Fibroblast of lung (primary cell): Measurements from ENCODE around the gene UGT1A10. TPM values are rescaled to one million over a fixed set of nuclear protein-coding genes. Genes with fewer than 3 reads are reported as not detected.
A peak's percentile ranks its signal among the peaks of the same experiment; 100 is the strongest.
"Not testable (repeated sequence)": the region's sequence is repeated elsewhere in the genome, so short reads cannot be mapped to it uniquely, and the experiment has no call there.

Source experiments
- DNase-seq, 2 donors: peaks; one replicate each; pipeline versions ENCODE4 v3.0.0 to v3.0.0-alpha.2; 2010; ENCODE audit warnings: low read depth in 2 of 2
- H2AFZ ChIP-seq: 2 replicates; pipeline ENCODE4 v1.5.1; 2012; ENCODE audit warnings: low read length, control low read depth, inconsistent platforms
- H3K27ac ChIP-seq: 2 replicates; pipeline ENCODE4 v1.5.1; 2011; ENCODE audit warnings: low read length, control low read depth; ENCODE audit not compliant: insufficient read depth
- H3K27me3 ChIP-seq: 2 replicates; pipeline ENCODE4 v1.5.1; 2011; ENCODE audit warnings: mild to moderate bottlenecking, low read length; ENCODE audit not compliant: control insufficient read depth, insufficient read depth
- H3K36me3 ChIP-seq: 2 replicates; pipeline ENCODE4 v1.5.1; 2011; ENCODE audit warnings: low read length; ENCODE audit not compliant: control insufficient read depth, insufficient read depth
- H3K4me1 ChIP-seq: 2 replicates; pipeline ENCODE4 v1.5.1; 2011; ENCODE audit warnings: low read length; ENCODE audit not compliant: control insufficient read depth, insufficient read depth; ENCODE audit errors: extremely low read depth
- H3K4me2 ChIP-seq: 2 replicates; pipeline ENCODE4 v1.5.1; 2011; ENCODE audit warnings: low read length, control low read depth; ENCODE audit not compliant: insufficient read depth; ENCODE audit errors: extremely low read depth
- H3K4me3 ChIP-seq, 4 experiments: fragments of 200-600 bp in 1 of 4; sonication (generic) in 1 of 4; replicated peaks in 1 of 4; 2 replicates each; pipeline ENCODE4 v1.5.1; 2011 to 2016; ENCODE audit warnings: low read length in 4 of 4, low read depth in 3 of 4, mild to moderate bottlenecking in 3 of 4, control low read depth in 2 of 4, inconsistent platforms in 1 of 4, mixed read lengths in 1 of 4; ENCODE audit not compliant: insufficient read depth in 1 of 4; ENCODE audit errors: control extremely low read depth in 1 of 4
- H3K79me2 ChIP-seq: 2 replicates; pipeline ENCODE4 v1.5.1; 2012; ENCODE audit warnings: mild to moderate bottlenecking, low read length, inconsistent platforms; ENCODE audit not compliant: control insufficient read depth, insufficient read depth
- H3K9ac ChIP-seq: 2 replicates; pipeline ENCODE4 v1.5.1; 2011; ENCODE audit warnings: mild to moderate bottlenecking, low read length, control low read depth; ENCODE audit not compliant: insufficient read depth
- H3K9me3 ChIP-seq: 2 replicates; pipeline ENCODE4 v1.5.1; 2012; ENCODE audit warnings: low read depth, low read length; ENCODE audit not compliant: control insufficient read depth, insufficient read depth
- H4K20me1 ChIP-seq: 2 replicates; pipeline ENCODE4 v1.5.1; 2011; ENCODE audit warnings: low read length; ENCODE audit not compliant: control insufficient read depth, insufficient read depth; ENCODE audit errors: extremely low read depth
- CTCF ChIP-seq, 2 donors: IDR thresholded peaks in 1 of 2; conservative IDR thresholded peaks in 1 of 2; 1 replicate in 1 of 2; 2 replicates in 1 of 2; pipeline ENCODE4 v1.5.1; 2011 to 2012; ENCODE audit warnings: low read length in 2 of 2, control low read depth in 1 of 2, inconsistent platforms in 1 of 2, low read depth in 1 of 2, mild to moderate bottlenecking in 1 of 2
- EZH2 ChIP-seq: IDR thresholded peaks from 2 replicates; pipeline ENCODE4 v1.5.1; 2012; ENCODE audit warnings: low read length, control low read depth, mild to moderate bottlenecking; ENCODE audit errors: missing control alignments
- polyA plus RNA-seq, 2 donors: library from polyadenylated mRNA; depleted of rRNA in 1 of 2; stranded (reverse) in 1 of 2; unstranded in 1 of 2; fragments of >200 nt; gene quantifications; 2 replicates each; pipeline ENCODE4 v1.2.1, GENCODE V29; 2011 to 2012; ENCODE audit warnings: missing spikeins in 1 of 2
- total RNA-seq: library from RNA; depleted of rRNA; stranded (reverse); fragments of >200 nt; gene quantifications from 2 replicates; pipeline ENCODE4 v1.2.1, GENCODE V29; 2014

Gene UGT1A10
- total and polyA plus RNA-seq, 2 donors (not counting 1 experiment from before 2014, with no cell fraction given) = not detected

GRCh38 chr2:233698740-233699139 is 62.5 kb downstream of the UGT1A10 start:
- Histone ChIP-seq H3K36me3 (no peaks in the 10 kb centered on the region), H4K20me1 (no peaks in the 10 kb centered on the region), H3K4me2 (no peak overlapping the region), H3K9me3 (no peaks in the 10 kb centered on the region), H3K4me1 (no peaks in the 10 kb centered on the region), H3K27me3 (no peaks in the 10 kb centered on the region), H3K9ac (no peak overlapping the region), H3K27ac (no peak overlapping the region), H3K4me3 (no peak overlapping the region), H3K79me2 (no peaks in the 10 kb centered on the region), H2AFZ (no peak overlapping the region)
- no peak for DNase-seq
- TF ChIP-seq CTCF (conservative IDR thresholded peaks at IDR 0.05 in 1 of 2, IDR thresholded peaks at IDR 0.05 in 1 of 2; ENCODE audit: low read depth in 1 of 2, low read length in 2 of 2) (no peak), EZH2 (no peak)

GRCh38 chr2:233699424-233700027 is 63.3 kb downstream of the UGT1A10 start:
- no peaks in the 10 kb centered on the region for H4K20me1 ChIP-seq
- no peak overlapping the region for H2AFZ ChIP-seq
- no peaks in the 10 kb centered on the region for H3K9me3 ChIP-seq
- no peak overlapping the region for H3K9ac ChIP-seq
- no peak overlapping the region for H3K4me2 ChIP-seq
- no peaks in the 10 kb centered on the region for H3K36me3 ChIP-seq
- H3K4me3 ChIP-seq = no peak overlapping the region
- no peaks in the 10 kb centered on the region for H3K79me2 ChIP-seq
- no peak for TF ChIP-seq EZH2
- no peak for TF ChIP-seq CTCF (conservative IDR thresholded peaks at IDR 0.05 in 1 of 2, IDR thresholded peaks at IDR 0.05 in 1 of 2; ENCODE audit: low read depth in 1 of 2, low read length in 2 of 2)
- DNase-seq = peak in 1 of 2 donors; percentile 3
- no peaks in the 10 kb centered on the region for H3K4me1 ChIP-seq
- H3K27me3 ChIP-seq = no peaks in the 10 kb centered on the region
- no peak overlapping the region for H3K27ac ChIP-seq

GRCh38 chr2:233700028-233700635 is 63.9 kb downstream of the UGT1A10 start:
- Histone ChIP-seq H3K36me3 (no peaks in the 10 kb centered on the region), H3K9me3 (no peaks in the 10 kb centered on the region), H2AFZ (no peak overlapping the region), H3K9ac (no peak overlapping the region), H3K27ac (no peak overlapping the region), H3K4me1 (no peaks in the 10 kb centered on the region), H3K79me2 (no peaks in the 10 kb centered on the region), H3K27me3 (no peaks in the 10 kb centered on the region), H4K20me1 (no peaks in the 10 kb centered on the region), H3K4me2 (no peak overlapping the region), H3K4me3 (no peak overlapping the region)
- peak; percentile 34 to 88 for DNase-seq
- TF ChIP-seq EZH2 = no peak
- TF ChIP-seq CTCF (conservative IDR thresholded peaks at IDR 0.05 in 1 of 2, IDR thresholded peaks at IDR 0.05 in 1 of 2; ENCODE audit: low read depth in 1 of 2, low read length in 2 of 2) = no peak

- H4K20me1 ChIP-seq, H3K36me3 ChIP-seq, DNase-seq, H3K27me3 ChIP-seq, H3K9ac ChIP-seq, H3K4me3 ChIP-seq, H3K79me2 ChIP-seq, H3K9me3 ChIP-seq, H3K27ac ChIP-seq, H3K4me2 ChIP-seq, H2AFZ ChIP-seq, H3K4me1 ChIP-seq: not testable (repeated sequence)
Observed at GRCh38 chr2:233700842-233701241, 64.6 kb downstream of the UGT1A10 start.
